AG09309 (cell line): ENCODE data around the gene OR2J1.

Source experiments
- DNase-seq: peaks from one replicate; pipeline ENCODE4 v3.0.0-alpha.2; 2010; ENCODE audit warnings: low read depth
- H3K4me3 ChIP-seq: 2 replicates; pipeline ENCODE4 v1.5.1; 2011; ENCODE audit warnings: mild to moderate bottlenecking, low read depth, low read length, moderate library complexity; ENCODE audit not compliant: control insufficient read depth
- CTCF ChIP-seq: IDR thresholded peaks from 2 replicates; pipeline ENCODE4 v1.5.1; 2011; ENCODE audit warnings: mild to moderate bottlenecking, low read depth, low read length, inconsistent platforms; ENCODE audit not compliant: insufficient read depth, control insufficient read depth; ENCODE audit errors: missing control alignments

OR2J1 gene

GRCh38 chr6:29099190-29099589, at the start of gene OR2J1:
TSS of gene OR2J1 (plus strand) at chr6:29099490. CDS start at chr6:29100943, 1,453 bp downstream.
- no peak for TF ChIP-seq CTCF
- no peak for DNase-seq

DNA sequence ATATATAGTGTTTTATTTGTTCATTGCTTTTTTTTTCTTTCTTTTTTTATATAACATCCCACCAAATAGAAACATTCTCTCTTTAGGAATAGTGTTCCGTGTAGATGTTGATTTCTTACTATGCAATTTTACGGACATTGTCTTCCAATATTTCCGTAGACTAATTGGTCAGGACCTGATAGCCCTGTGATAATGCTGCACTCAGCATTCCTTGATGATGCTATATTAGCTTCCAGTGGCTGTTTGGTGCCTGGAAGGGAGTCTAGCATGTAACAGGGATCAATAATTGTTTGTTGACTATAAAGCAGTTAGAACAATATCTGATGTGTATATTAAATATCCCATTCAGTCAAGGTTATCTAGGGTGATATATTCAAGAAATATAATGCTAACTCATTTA, 47.6 kb upstream of the OR2J1 start:
- TF ChIP-seq CTCF: no peak
- H3K4me3 ChIP-seq: no peak overlapping the region
- no peak for DNase-seq

More at GRCh38 chr6:29099190-29099589, at the start of gene OR2J1:
- no peak within 1 kb of the TSS for H3K4me3 ChIP-seq

GRCh38 chr6:29071831-29072723, 27.2 kb upstream of the OR2J1 start:
- peak; percentile 34 for TF ChIP-seq CTCF
- no peak overlapping the region for H3K4me3 ChIP-seq
- DNase-seq: no peak

GRCh38 chr6:29079203-29079602, 20.1 kb upstream of the OR2J1 start:
- TF ChIP-seq CTCF: no peak
- no peak overlapping the region for H3K4me3 ChIP-seq
- DNase-seq: no peak

- no peak for DNase-seq
- no peak for TF ChIP-seq CTCF
- H3K4me3 ChIP-seq: no peak overlapping the region
Observed at GRCh38 chr6:29081312-29081711, 18.0 kb upstream of the OR2J1 start.

DNA sequence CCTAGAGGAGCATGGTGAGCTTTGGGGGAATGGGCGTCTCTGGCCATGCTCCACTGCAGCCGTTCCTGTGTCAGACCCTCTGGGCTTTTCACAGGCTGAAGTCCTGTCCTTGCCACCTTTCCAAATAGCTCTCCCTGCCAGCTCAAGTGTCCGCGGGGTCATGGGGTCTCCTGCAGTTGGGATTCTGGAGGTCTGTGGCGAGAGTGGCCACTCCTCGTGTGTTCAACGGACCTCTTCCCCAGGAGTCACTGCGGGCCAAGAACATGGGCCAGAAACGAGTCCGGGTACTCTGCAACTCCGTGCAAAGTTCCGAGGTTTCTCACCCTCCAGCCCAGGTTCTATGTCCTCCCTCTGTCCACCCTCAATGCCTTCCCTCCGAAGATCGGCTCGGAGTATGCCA, 16.8 kb upstream of the OR2J1 start:
- no peak for TF ChIP-seq CTCF
- no peak for DNase-seq
- H3K4me3 ChIP-seq: no peak overlapping the region
